Liver (tissue), 9 donors: ENCODE measurements around the gene TBCD. TPM values are rescaled to one million over a fixed set of nuclear protein-coding genes. Genes with fewer than 3 reads are reported as not detected.

Source experiments
- DNase-seq: peaks from one replicate; pipeline ENCODE4 v3.0.0-alpha.2; 2017; ENCODE audit warnings: low spot score
- H3K27ac ChIP-seq, 2 donors: one replicate each; pipeline ENCODE4 v1.7.0; 2013; ENCODE audit warnings: inconsistent platforms in 2 of 2, low read length in 2 of 2, control low read depth in 1 of 2, low read depth in 1 of 2, mild to moderate bottlenecking in 1 of 2
- H3K27me3 ChIP-seq, 4 donors: one replicate each; pipeline versions ENCODE4 v1.6.1 to v1.7.0; 2013; ENCODE audit warnings: low read length in 3 of 4, inconsistent platforms in 1 of 4, mild to moderate bottlenecking in 1 of 4, moderate library complexity in 1 of 4; ENCODE audit not compliant: control insufficient read depth in 4 of 4, insufficient read depth in 4 of 4
- H3K36me3 ChIP-seq, 4 donors: one replicate each; pipeline versions ENCODE4 v1.6.1 to v1.7.0; 2013; ENCODE audit warnings: low read length in 3 of 4, mild to moderate bottlenecking in 3 of 4, low read depth in 1 of 4, moderate library complexity in 1 of 4; ENCODE audit not compliant: control insufficient read depth in 4 of 4, insufficient read depth in 3 of 4
- H3K4me1 ChIP-seq, 4 donors: one replicate each; pipeline versions ENCODE4 v1.6.1 to v1.7.0; 2013; ENCODE audit warnings: low read length in 3 of 4, mild to moderate bottlenecking in 3 of 4, moderate library complexity in 1 of 4; ENCODE audit not compliant: control insufficient read depth in 4 of 4, insufficient read depth in 4 of 4
- H3K4me3 ChIP-seq, 3 donors: one replicate each; pipeline versions ENCODE4 v1.6.1 to v1.7.0; 2013; ENCODE audit warnings: low read length in 3 of 3, control low read depth in 1 of 3, low read depth in 1 of 3, mild to moderate bottlenecking in 1 of 3
- H3K9ac ChIP-seq, 2 donors: one replicate each; pipeline ENCODE4 v1.7.0; 2013; ENCODE audit warnings: low read length in 2 of 2, mild to moderate bottlenecking in 2 of 2, moderate library complexity in 2 of 2, control low read depth in 1 of 2, low read depth in 1 of 2
- H3K9me3 ChIP-seq, 4 donors: one replicate each; pipeline versions ENCODE4 v1.6.1 to v1.7.0; 2013; ENCODE audit warnings: low read length in 3 of 4; ENCODE audit not compliant: control insufficient read depth in 4 of 4
- CTCF ChIP-seq: fragments of 150-350 bp; IDR thresholded peaks from 2 replicates; pipeline ENCODE4 v1.5.1; 2017; ENCODE audit warnings: improper control_type of control experiment, low read depth, low read length; ENCODE audit not compliant: missing input control
- EGR1 ChIP-seq, 2 donors: IDR thresholded peaks; 2 replicates each; pipeline ENCODE4 v1.6.1; 2016 to 2018; ENCODE audit warnings: antibody characterized with exemption in 2 of 2, low read depth in 2 of 2
- GABPA ChIP-seq, 2 donors: IDR thresholded peaks in 1 of 2; conservative IDR thresholded peaks in 1 of 2; 2 replicates each; pipeline ENCODE4 v1.6.1; 2016; ENCODE audit warnings: antibody characterized with exemption in 2 of 2, mild to moderate bottlenecking in 1 of 2, moderate library complexity in 1 of 2
- REST ChIP-seq: IDR thresholded peaks from 2 replicates; pipeline ENCODE4 v1.6.1; 2016; ENCODE audit warnings: antibody characterized with exemption, mild to moderate bottlenecking
- RXRA ChIP-seq, 2 donors: IDR thresholded peaks; 2 replicates each; pipeline ENCODE4 v1.6.1; 2017 to 2018; ENCODE audit warnings: antibody characterized with exemption in 2 of 2, mild to moderate bottlenecking in 1 of 2
- SP1 ChIP-seq: IDR thresholded peaks from 2 replicates; pipeline ENCODE4 v1.6.1; 2018; ENCODE audit warnings: antibody characterized with exemption, mild to moderate bottlenecking
- TAF1 ChIP-seq: conservative IDR thresholded peaks from 2 replicates; pipeline ENCODE4 v1.6.1; 2016; ENCODE audit warnings: antibody characterized with exemption, mild to moderate bottlenecking
- ZBTB33 ChIP-seq: IDR thresholded peaks from 2 replicates; pipeline ENCODE4 v1.6.1; 2016; ENCODE audit warnings: antibody characterized with exemption
- WGBS: extraction: QIAGEN DNeasy Blood & Tissue Kit; methylation state at CpG from one replicate; pipeline ENCODE4 v1.1.7; 2013; 5-methylcytosine and 5-hydroxymethylcytosine counted together
- polyA plus RNA-seq, 2 donors: library from polyadenylated mRNA; stranded (reverse) in 1 of 2; unstranded in 1 of 2; fragments of 200-250 nt in 1 of 2; fragments of >200 nt in 1 of 2; fragmentation: Nextera tagmentation in 1 of 2; extraction: Ambion mirVana in 1 of 2; gene quantifications; one replicate each; pipeline versions ENCODE4 v1.2.1 to v1.2.3, GENCODE V29; 2013 to 2015
- total RNA-seq, 2 donors: library from RNA; depleted of rRNA; stranded (reverse); fragments of >200 nt; gene quantifications; one replicate each; pipeline ENCODE4 v1.2.3, GENCODE V29; 2014
- donor health status: healthy.
- donor health status: healthy.
- donor health status: healthy.
- donor health status: healthy.
- donor health status: healthy.

The TBCD gene
- total and polyA plus RNA-seq, 4 donors: 29.8 to 42.2 (median 33.0) TPM

GRCh38 chr17:82872591-82873520 is 121.0 kb downstream of the TBCD start:
- TF ChIP-seq RXRA (IDR thresholded peaks at IDR 0.05) (no peak), ZBTB33 (no peak), GABPA (IDR thresholded peaks at IDR 0.05 in 1 of 2, conservative IDR thresholded peaks at IDR 0.05 in 1 of 2) (no peak), SP1 (no peak), TAF1 (no peak), CTCF (no peak), EGR1 (IDR thresholded peaks at IDR 0.05; ENCODE audit: low read depth in 2 of 2) (no peak)
- no peak for DNase-seq
- Histone ChIP-seq H3K27me3 (no peaks in the 10 kb centered on the region), H3K27ac (no peak overlapping the region), H3K4me1 (peaks cover 0 to 2% (median 0%) of the 10 kb centered on the region in 4 donors), H3K9ac (no peak overlapping the region), H3K4me3 (no peak overlapping the region), H3K36me3 (peaks cover 4 to 15% (median 10%) of the 10 kb centered on the region in 4 donors), H3K9me3 (no peaks in the 10 kb centered on the region)
- WGBS: 94% methylated on average over 33 of the region's 33 CpGs

- Histone ChIP-seq H3K27ac (no peak overlapping the region), H3K9me3 (no peaks in the 10 kb centered on the region), H3K4me3 (no peak overlapping the region), H3K27me3 (no peaks in the 10 kb centered on the region), H3K4me1 (peaks cover 0 to 2% (median 0%) of the 10 kb centered on the region in 4 donors), H3K36me3 (peaks cover 4 to 15% (median 10%) of the 10 kb centered on the region in 4 donors), H3K9ac (no peak overlapping the region)
- DNase-seq: no peak
- WGBS: 95% methylated on average over 19 of the region's 19 CpGs
- TF ChIP-seq ZBTB33 (no peak), REST (no peak), GABPA (IDR thresholded peaks at IDR 0.05 in 1 of 2, conservative IDR thresholded peaks at IDR 0.05 in 1 of 2) (no peak)
Measured at GRCh38 chr17:82873521-82873920, 121.7 kb downstream of the TBCD start.
